ENCODE data around the gene SEPTIN6. TPM values are rescaled to one million over a fixed set of nuclear protein-coding genes. Genes with fewer than 3 reads are reported as not detected.

SEPTIN6 gene
- polyA plus RNA-seq, 4 donors, result 55.7 to 63.4 (median 60.2) TPM

GRCh38 chrX:119659522-119659921, 33.4 kb downstream of the SEPTIN6 start:
- no peak for DNase-seq (ENCODE audit: low read depth in 4 of 4, low spot score in 3 of 4)

- no peak for DNase-seq (ENCODE audit: low read depth in 4 of 4, low spot score in 3 of 4)
Observed at GRCh38 chrX:119655125-119655524, 37.8 kb downstream of the SEPTIN6 start.

GRCh38 chrX:119654112-119654531, 38.8 kb downstream of the SEPTIN6 start:
- no peak for DNase-seq (ENCODE audit: low read depth in 4 of 4, low spot score in 3 of 4)

- DNase-seq (ENCODE audit: low read depth in 4 of 4, low spot score in 3 of 4), result no peak
Observed at GRCh38 chrX:119648421-119648775, 44.6 kb downstream of the SEPTIN6 start.

- DNase-seq (ENCODE audit: low read depth in 4 of 4, low spot score in 3 of 4), result no peak
Observed at GRCh38 chrX:119647552-119648420, 45.2 kb downstream of the SEPTIN6 start.

- DNase-seq (ENCODE audit: low read depth in 4 of 4, low spot score in 3 of 4), result no peak
Observed at GRCh38 chrX:119647089-119647488, 45.9 kb downstream of the SEPTIN6 start.

GRCh38 chrX:119646515-119646914, 46.5 kb downstream of the SEPTIN6 start:
- DNase-seq (ENCODE audit: low read depth in 4 of 4, low spot score in 3 of 4), result no peak

- no peak for DNase-seq (ENCODE audit: low read depth in 4 of 4, low spot score in 3 of 4)
Observed at GRCh38 chrX:119643696-119644095, 49.3 kb downstream of the SEPTIN6 start.

Other genes starting within 250 kb of the SEPTIN6 start
- gene SLC25A5, start 224.7 kb downstream of the SEPTIN6 start, polyA plus RNA-seq (ENCODE audit: insufficient read length in 4 of 4), result 100 to 1,000 TPM; 347 to 371 (median 363) TPM
- gene STEEP1, start 127.8 kb downstream of the SEPTIN6 start, polyA plus RNA-seq (ENCODE audit: insufficient read length in 4 of 4), result 10 to 100 TPM; 29.4 to 33.8 (median 30.4) TPM
- gene UBE2A, start 118.6 kb downstream of the SEPTIN6 start, polyA plus RNA-seq (ENCODE audit: insufficient read length in 4 of 4), result 100 to 1,000 TPM in 1 of 4 donors, 10 to 100 TPM in 3; 86.4 to 107 (median 94.5) TPM
- gene NKRF, start 86.7 kb downstream of the SEPTIN6 start, polyA plus RNA-seq (ENCODE audit: insufficient read length in 4 of 4), result 10 to 100 TPM; 14.4 to 18.8 (median 16.5) TPM
- gene SOWAHD, start 65.4 kb upstream of the SEPTIN6 start, polyA plus RNA-seq (ENCODE audit: insufficient read length in 4 of 4), result under 1 TPM; 0.50 to 0.83 (median 0.68) TPM
- gene RPL39, start 98.5 kb upstream of the SEPTIN6 start, polyA plus RNA-seq (ENCODE audit: insufficient read length in 4 of 4), result 1,000 to 10,000 TPM; 2,191 to 2,412 (median 2,308) TPM
- 10 to 100 TPM; 26.7 to 32.7 (median 29.7) TPM for gene UPF3B, start 159.8 kb upstream of the SEPTIN6 start, polyA plus RNA-seq (ENCODE audit: insufficient read length in 4 of 4)
- gene RNF113A, start 178.6 kb upstream of the SEPTIN6 start, polyA plus RNA-seq (ENCODE audit: insufficient read length in 4 of 4), result 10 to 100 TPM; 11.4 to 13.4 (median 12.2) TPM
- 100 to 1,000 TPM; 136 to 144 (median 141) TPM for gene NDUFA1, start 178.7 kb upstream of the SEPTIN6 start, polyA plus RNA-seq (ENCODE audit: insufficient read length in 4 of 4)
- under 1 TPM in 3 of 4 donors, not detected in 1; 0.24 to 0.55 (median 0.27) TPM for gene AKAP14, start 202.7 kb upstream of the SEPTIN6 start, polyA plus RNA-seq (ENCODE audit: insufficient read length in 4 of 4)

Measured in right renal pelvis (tissue), 4 donors.